ENCODE data around the gene SGCD.

Gene SGCD

DNA sequence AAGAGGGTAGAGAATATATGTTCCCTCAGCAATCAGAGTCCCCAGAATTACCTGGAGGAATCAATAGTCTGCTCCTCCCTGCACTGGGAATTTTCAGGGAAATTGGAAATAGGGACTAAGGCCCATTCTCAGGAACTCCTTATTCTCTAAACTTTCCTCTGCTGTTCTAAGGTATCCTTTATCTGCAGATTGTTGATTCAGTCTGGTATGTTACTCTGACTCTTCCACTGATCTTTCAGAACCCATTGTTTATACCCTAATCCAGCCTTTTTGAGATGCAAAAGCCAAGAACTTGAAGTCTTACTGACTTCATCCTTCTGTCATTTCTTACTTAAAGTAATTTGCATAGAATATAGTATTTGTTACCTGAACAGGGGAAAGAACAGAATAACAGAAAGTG, 379.7 kb downstream of the SGCD start:
- no peak for ATAC-seq

- no peak for ATAC-seq
Observed at GRCh38 chr5:156707750-156708149, 380.8 kb downstream of the SGCD start.

GRCh38 chr5:156715287-156715686, 388.3 kb downstream of the SGCD start:
- ATAC-seq, result no peak

- no peak for ATAC-seq
Observed at GRCh38 chr5:156716591-156717380, 389.8 kb downstream of the SGCD start.

- ATAC-seq, result no peak
Observed at GRCh38 chr5:156718985-156719384, 392.0 kb downstream of the SGCD start.

DNA sequence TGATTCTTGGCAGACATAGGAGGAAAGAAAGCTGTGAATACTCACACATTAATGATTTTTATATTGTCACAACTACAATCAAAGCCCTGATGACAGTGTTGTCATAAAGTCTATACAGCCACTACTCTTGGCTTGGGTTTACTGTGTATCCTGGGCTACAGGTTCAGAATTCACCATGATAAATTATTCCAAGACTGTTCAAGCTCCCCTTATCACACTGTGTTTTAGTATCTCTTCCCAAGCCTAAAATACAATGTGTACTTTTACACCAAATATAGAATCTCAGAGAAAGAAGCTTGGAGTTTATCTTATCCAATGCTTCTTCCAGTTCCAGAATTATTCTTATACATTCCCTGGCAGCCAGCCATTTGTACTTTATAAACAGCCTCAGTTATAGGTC, 395.4 kb downstream of the SGCD start:
- ATAC-seq, result no peak

GRCh38 chr5:156735477-156735876, 408.5 kb downstream of the SGCD start:
- no peak for ATAC-seq

DNA sequence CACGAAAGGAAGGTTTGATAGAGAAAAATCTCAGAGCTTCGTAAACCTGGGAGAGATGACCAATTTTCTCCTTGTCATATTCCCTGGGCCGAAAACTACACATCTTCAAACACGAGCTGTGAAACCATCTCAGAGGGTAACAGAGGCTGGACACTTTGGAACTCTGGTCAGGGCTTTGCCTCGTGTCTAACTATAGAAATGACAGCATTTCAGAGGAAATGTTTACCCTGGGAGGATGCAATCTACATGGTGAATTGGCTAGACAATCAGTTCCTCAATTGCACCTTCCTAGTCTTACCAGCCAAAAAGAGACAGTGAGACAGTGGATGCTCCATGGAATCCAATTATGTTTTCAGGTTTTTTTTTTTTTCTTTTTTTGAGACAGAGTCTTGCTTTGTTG, 414.6 kb downstream of the SGCD start:
- ATAC-seq, result no peak

- ATAC-seq, result peak; percentile 57 to 74
Observed at GRCh38 chr5:156753846-156754245, 426.9 kb downstream of the SGCD start.

GRCh38 chr5:156755421-156756087, 428.6 kb downstream of the SGCD start:
- peak in 1 of 2 donors; percentile 15 for ATAC-seq

- no peak for ATAC-seq
Observed at GRCh38 chr5:156758011-156758791, 431.2 kb downstream of the SGCD start.

DNA sequence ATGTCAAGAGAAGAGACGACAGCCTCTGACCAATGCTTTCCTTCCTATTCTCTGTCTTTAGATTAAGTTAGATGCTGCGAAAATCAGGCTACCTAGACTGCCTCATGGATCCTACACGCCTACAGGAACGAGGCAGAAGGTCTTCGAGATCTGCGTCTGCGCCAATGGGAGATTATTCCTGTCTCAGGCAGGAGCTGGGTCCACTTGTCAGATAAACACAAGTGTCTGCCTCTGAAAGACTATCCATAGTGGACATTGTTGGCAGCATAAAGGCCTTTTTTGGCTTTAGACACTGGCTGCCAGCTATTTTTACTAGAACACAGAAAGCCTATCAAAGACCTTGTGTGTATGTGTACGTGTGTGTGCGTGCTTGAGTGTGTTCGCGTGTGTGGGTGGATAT, 432.2 kb downstream of the SGCD start:
- ATAC-seq, result no peak

- no peak for ATAC-seq
Observed at GRCh38 chr5:156762771-156763170, 435.8 kb downstream of the SGCD start.

DNA sequence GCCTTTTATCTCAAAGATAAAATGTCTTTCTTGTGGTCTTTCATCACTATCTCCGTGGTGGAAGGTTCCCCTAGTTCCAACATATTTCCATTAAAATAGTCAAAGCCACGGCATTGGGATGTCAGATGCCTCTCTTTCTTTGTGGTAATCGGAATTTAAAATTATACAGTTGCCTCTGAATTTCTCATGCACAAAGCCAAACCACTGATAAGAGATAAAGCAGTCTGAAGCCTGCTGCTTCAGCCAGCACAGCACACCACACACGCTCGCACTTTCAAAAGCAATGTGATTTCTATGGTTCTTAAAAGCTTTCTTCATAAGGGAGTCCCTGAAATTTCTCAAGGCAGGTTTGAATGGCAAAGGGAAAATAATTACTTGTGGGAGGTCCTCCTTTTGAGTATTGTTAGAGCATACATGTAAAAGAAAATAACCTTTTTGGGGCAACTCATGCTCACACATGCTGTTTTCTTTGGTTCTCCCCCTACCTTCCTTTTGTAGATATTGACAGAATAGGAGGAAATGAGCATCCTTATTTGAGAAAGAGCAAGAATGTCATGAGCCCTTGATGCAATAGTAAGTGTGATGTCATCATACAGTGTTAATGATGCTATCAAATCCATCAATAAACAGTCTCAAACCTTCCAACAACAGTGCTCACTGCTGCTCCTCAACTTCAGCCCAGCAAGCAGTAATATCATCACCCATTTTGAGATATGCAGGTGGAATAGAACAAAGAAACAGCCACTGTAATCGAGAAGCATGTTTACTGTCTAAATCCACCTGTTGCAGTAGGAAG, 437.4 kb downstream of the SGCD start:
- no peak for ATAC-seq

DNA sequence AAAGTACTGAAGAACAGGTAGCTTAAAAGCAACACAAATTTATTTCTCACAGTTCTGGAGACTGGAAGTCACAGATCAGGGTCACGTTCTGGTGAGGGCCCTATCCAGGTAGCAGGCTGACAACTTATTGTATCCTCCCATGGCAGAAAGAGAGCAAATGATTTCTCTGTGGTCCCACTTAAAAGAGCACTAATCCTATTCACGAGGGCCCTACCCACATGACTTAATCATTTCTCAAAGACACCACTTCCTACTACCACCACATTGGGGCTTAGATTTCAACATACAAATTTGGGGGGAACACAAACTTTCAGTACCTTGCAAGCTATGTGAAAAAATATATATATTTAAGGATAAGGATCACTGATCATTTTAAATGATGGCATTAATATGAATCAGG, 447.3 kb downstream of the SGCD start:
- no peak for ATAC-seq

DNA sequence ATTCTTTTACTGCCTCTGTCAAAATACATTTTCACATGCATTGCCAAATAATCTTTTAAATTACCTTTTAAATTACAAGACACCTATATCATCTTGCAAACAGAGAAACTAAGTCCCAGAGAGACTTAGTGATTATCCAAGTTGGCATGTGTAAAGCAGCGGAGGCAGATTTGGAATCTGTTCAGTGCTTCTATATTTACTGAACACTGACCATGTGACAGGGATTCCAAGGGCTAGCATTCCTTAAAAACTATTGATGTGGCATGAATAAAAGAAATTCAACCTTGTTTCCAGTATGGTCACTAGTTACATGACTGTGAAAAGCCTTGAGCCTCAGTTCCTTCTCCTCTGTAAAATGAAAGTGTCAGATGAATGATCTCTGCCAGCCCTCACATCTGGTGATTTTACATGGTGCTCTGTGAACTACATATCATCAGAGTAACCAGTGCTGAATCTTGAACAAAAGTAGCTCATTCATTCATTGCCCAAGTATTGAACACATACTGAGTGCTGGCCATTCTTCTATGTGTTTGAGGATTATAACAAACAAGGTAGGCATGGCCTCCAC, 451.3 kb downstream of the SGCD start:
- ATAC-seq, result no peak

DNA sequence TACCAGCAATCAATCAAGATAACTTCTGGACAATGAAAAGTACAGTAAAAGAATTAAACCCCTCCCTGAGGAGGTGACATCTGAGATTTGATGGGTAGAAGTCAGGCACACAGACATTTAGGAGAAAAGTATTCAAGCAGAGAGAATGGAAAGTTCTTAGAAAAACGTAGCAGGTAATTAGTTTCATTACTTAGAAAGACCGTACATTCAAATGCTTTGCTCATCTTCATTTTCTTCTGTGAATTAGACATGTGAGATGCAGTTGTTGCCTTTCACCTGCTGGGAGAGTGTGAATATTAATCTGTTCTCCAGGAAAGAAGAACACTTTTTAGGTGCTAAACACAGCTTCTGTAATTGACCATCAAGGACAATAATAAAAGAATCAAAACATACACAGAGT, 451.8 kb downstream of the SGCD start:
- ATAC-seq, result peak in 1 of 2 donors; percentile 30

- ATAC-seq, result no peak
Observed at GRCh38 chr5:156779436-156779835, 452.5 kb downstream of the SGCD start.

GRCh38 chr5:156783092-156783491, 456.1 kb downstream of the SGCD start:
- no peak for ATAC-seq

- no peak for ATAC-seq
Observed at GRCh38 chr5:156794687-156795086, 467.7 kb downstream of the SGCD start.

DNA sequence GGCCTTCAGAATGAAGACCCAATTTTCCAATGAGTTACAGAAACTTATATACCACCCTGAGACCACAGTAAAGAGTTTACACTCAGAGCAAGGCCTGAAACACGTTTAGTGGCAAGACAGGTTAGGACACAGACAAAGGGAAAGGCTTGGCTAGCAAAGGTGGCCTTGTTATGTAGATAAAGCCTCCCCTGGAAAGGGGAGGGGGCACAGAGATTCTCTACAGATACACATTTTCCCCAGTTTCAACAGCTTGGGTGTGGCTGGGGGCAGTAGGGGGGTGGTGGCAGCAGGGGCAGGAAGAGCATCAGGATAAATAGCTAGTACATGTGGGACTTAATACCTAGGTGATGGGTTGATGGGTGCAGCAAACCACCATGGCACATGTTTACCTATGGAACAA, 471.2 kb downstream of the SGCD start:
- ATAC-seq, result no peak

- no peak for ATAC-seq
Observed at GRCh38 chr5:156799171-156799570, 472.2 kb downstream of the SGCD start.
